Tibial nerve (tissue), 4 donors: ENCODE measurements around the gene STAT1.

Experiments used
- EP300 ChIP-seq, 2 donors: sonication (generic); formaldehyde crosslinking; IDR thresholded peaks; one replicate each; pipeline ENCODE4 v1.6.1; 2017; ENCODE audit warnings: antibody characterized with exemption in 2 of 2, mild to moderate bottlenecking in 1 of 2
- POLR2A ChIP-seq, 2 donors: fragments of 450-650 bp; IDR thresholded peaks; one replicate each; pipeline ENCODE4 v1.6.1; 2017; ENCODE audit warnings: antibody characterized with exemption in 2 of 2, mild to moderate bottlenecking in 2 of 2, moderate library complexity in 2 of 2
- TF ChIP-seq, protein P1 (sequence below), 5 experiments: fragments of 200-600 bp in 3 of 5; fragments of 450-650 bp in 2 of 5; sonication (generic) in 3 of 5; IDR thresholded peaks; one replicate each; pipeline ENCODE4 v1.5.1; 2016 to 2019; ENCODE audit warnings: antibody characterized with exemption in 5 of 5, mild to moderate bottlenecking in 3 of 5, moderate library complexity in 2 of 5

GRCh38 chr2:191043438-191043837, 29.5 kb upstream of the STAT1 start:
- TF ChIP-seq, protein P1, sequence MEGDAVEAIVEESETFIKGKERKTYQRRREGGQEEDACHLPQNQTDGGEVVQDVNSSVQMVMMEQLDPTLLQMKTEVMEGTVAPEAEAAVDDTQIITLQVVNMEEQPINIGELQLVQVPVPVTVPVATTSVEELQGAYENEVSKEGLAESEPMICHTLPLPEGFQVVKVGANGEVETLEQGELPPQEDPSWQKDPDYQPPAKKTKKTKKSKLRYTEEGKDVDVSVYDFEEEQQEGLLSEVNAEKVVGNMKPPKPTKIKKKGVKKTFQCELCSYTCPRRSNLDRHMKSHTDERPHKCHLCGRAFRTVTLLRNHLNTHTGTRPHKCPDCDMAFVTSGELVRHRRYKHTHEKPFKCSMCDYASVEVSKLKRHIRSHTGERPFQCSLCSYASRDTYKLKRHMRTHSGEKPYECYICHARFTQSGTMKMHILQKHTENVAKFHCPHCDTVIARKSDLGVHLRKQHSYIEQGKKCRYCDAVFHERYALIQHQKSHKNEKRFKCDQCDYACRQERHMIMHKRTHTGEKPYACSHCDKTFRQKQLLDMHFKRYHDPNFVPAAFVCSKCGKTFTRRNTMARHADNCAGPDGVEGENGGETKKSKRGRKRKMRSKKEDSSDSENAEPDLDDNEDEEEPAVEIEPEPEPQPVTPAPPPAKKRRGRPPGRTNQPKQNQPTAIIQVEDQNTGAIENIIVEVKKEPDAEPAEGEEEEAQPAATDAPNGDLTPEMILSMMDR (IDR thresholded peaks at IDR 0.05) = no peak
- TF ChIP-seq POLR2A (IDR thresholded peaks at IDR 0.05) = no peak
- TF ChIP-seq EP300 (IDR thresholded peaks at IDR 0.05) = no peak
